Hepatocyte (in vitro differentiated cells): ENCODE data around the gene NGEF.

Experiments
- EZH2 ChIP-seq: fragments of 200-600 bp; sonication (generic); IDR thresholded peaks from 2 replicates; pipeline ENCODE4 v1.6.1; 2016; ENCODE audit warnings: antibody characterized with exemption, mild to moderate bottlenecking, borderline replicate concordance
- TF ChIP-seq, protein P1 (sequence below): fragments of 200-600 bp; sonication (generic); IDR thresholded peaks from 2 replicates; pipeline ENCODE4 v1.5.1; 2016; ENCODE audit warnings: antibody characterized with exemption, mild to moderate bottlenecking; ENCODE audit not compliant: poor library complexity

DNA sequence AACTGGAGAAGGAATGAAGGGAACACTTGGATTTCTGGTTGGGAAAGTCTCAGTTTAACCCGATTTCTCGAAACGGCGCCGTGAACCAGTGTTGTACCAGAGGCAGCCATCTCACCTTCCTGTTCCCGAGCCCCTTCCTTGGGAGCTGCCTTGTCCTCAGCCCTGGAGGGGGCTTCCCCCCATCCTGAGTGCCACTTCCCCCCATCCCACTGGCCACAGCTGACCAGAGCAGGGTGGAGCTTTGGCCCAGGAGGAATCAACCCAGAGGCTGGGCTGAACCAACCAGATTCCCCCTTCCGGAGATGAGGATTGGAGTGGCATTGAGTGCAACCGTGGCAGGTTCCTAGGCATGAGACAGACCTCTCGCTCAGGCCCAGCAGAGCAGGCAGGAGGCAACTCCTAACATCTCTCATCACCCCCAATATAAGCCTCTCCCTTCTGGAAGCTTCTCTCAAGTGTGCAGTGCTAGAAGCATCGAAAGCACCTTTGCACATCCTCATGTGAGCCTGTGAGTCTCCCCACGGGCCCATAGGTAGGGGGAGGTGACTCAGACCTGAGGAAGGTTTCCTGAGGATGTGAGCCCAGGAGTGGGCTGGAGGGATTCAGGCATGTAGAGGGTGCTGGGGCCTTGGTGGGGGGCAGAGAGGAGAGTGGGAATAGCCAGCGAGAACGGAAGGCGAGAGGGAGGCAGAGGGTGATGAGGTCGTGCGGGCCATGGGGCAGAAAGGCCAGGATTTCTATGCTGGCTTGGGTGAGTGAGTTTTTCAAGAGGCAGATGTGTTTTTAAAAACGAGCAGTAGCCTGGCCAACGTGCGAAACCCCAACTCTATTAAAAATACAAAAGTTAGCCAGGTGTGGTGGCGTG lies 11.9 kb downstream of the NGEF start:
- TF ChIP-seq, protein P1, sequence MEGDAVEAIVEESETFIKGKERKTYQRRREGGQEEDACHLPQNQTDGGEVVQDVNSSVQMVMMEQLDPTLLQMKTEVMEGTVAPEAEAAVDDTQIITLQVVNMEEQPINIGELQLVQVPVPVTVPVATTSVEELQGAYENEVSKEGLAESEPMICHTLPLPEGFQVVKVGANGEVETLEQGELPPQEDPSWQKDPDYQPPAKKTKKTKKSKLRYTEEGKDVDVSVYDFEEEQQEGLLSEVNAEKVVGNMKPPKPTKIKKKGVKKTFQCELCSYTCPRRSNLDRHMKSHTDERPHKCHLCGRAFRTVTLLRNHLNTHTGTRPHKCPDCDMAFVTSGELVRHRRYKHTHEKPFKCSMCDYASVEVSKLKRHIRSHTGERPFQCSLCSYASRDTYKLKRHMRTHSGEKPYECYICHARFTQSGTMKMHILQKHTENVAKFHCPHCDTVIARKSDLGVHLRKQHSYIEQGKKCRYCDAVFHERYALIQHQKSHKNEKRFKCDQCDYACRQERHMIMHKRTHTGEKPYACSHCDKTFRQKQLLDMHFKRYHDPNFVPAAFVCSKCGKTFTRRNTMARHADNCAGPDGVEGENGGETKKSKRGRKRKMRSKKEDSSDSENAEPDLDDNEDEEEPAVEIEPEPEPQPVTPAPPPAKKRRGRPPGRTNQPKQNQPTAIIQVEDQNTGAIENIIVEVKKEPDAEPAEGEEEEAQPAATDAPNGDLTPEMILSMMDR = no peak
- TF ChIP-seq EZH2 = no peak
